K562 (cell line): ENCODE data around the gene WDFY2. TPM values are rescaled to one million over a fixed set of nuclear protein-coding genes. Genes with fewer than 3 reads are reported as not detected.
A peak's percentile ranks its signal among the peaks of the same experiment; 100 is the strongest.

Experiments used
- ATAC-seq: fragments of 200-7000 bp; cut with Tn5 transposase; 3 replicates; pipeline ENCODE4 v1.9.1; 2020; ENCODE audit warnings: moderate library complexity
- BruUV-seq: library from RNA; stranded (reverse); fragments of 400-500 nt; replicated peaks from 2 replicates; lab custom pipeline; 2021; lab: Mats Ljungman, UMichigan
- CTCF ChIA-PET: fragments of 300-600 bp; formaldehyde crosslinking; extraction: SDS; loops from one replicate; lab custom pipeline; 2021; ENCODE audit warnings: low intra/inter-chr PET ratio; lab: Yijun Ruan, JAX
- POLR2A ChIA-PET: fragments of 300-600, 350-650 bp; sonication (Branson Sonifier 250); formaldehyde crosslinking; extraction: SDS; loops from one replicate; lab custom pipeline; 2021; ENCODE audit warnings: antibody characterized with exemption, inconsistent platforms; lab: Yijun Ruan, JAX
- DNase-seq, 4 experiments: peaks; one replicate each; pipeline versions ENCODE4 v3.0.0 to v3.0.0-alpha.2; 2011 to 2018; ENCODE audit warnings: low spot score in 3 of 4, mixed read lengths in 3 of 4; ENCODE audit errors: extremely low read depth in 1 of 4
- FAIRE-seq: peaks from 2 replicates; lab custom pipeline; 2011; peaks lifted over from hg19 to GRCh38; lab: Jason Lieb, UNC
- H2AFZ ChIP-seq: 2 replicates; pipeline ENCODE4 v1.6.0; 2011; ENCODE audit warnings: low read depth, low read length, control low read depth, inconsistent platforms
- H3K27ac ChIP-seq: fragments of 200-600 bp; 3 replicates; pipeline ENCODE4 v1.8.0; 2011; ENCODE audit warnings: low read depth, mild to moderate bottlenecking, control low read depth, inconsistent platforms, low read length, moderate library complexity, mixed read lengths; ENCODE audit errors: extremely low read depth
- H3K27me3 ChIP-seq, 2 experiments: fragments of 300-600 bp in 1 of 2; 2 replicates in 1 of 2; 3 replicates in 1 of 2; pipeline versions ENCODE4 v1.6.0 to v1.8.0; 2011; ENCODE audit warnings: inconsistent platforms in 2 of 2, low read length in 2 of 2, mild to moderate bottlenecking in 1 of 2, mixed read lengths in 1 of 2, moderate library complexity in 1 of 2; ENCODE audit not compliant: control insufficient read depth in 2 of 2, insufficient read depth in 2 of 2
- H3K36me3 ChIP-seq: fragments of 300-600 bp; 3 replicates; pipeline ENCODE4 v1.8.0; 2011; ENCODE audit warnings: mild to moderate bottlenecking, low read length, inconsistent platforms; ENCODE audit not compliant: control insufficient read depth, insufficient read depth
- H3K4me1 ChIP-seq, 2 experiments: fragments of 200-600 bp in 1 of 2; replicated peaks in 1 of 2; 2 replicates in 1 of 2; 3 replicates in 1 of 2; pipeline versions ENCODE4 v1.5.1 to v1.8.0; 2011; ENCODE audit warnings: inconsistent platforms in 2 of 2, low read length in 2 of 2, mild to moderate bottlenecking in 1 of 2, mixed read lengths in 1 of 2, moderate library complexity in 1 of 2; ENCODE audit not compliant: control insufficient read depth in 2 of 2, insufficient read depth in 2 of 2
- H3K4me2 ChIP-seq: 2 replicates; pipeline ENCODE4 v1.6.1; 2011; ENCODE audit warnings: low read length, control low read depth, inconsistent platforms, mixed read lengths; ENCODE audit not compliant: insufficient read depth
- H3K4me3 ChIP-seq: fragments of 200-600 bp; sonication (generic), shearing (Covaris generic); 2 replicates; pipeline ENCODE4 v1.5.1; 2016; ENCODE audit warnings: control low read depth, inconsistent platforms
- H3K79me2 ChIP-seq: fragments of 200-600 bp; 3 replicates; pipeline ENCODE4 v1.8.0; 2011; ENCODE audit warnings: low read length, inconsistent platforms; ENCODE audit not compliant: control insufficient read depth, insufficient read depth
- H3K9ac ChIP-seq, 2 experiments: 2 replicates each; pipeline versions ENCODE4 v1.6.0 to v1.6.1; 2011; ENCODE audit warnings: low read depth in 2 of 2, low read length in 2 of 2, control low read depth in 1 of 2, inconsistent platforms in 1 of 2, mild to moderate bottlenecking in 1 of 2, mixed read lengths in 1 of 2; ENCODE audit not compliant: insufficient read depth in 1 of 2
- H3K9me1 ChIP-seq: one replicate; pipeline ENCODE4 v1.6.0; 2011; ENCODE audit warnings: inconsistent platforms, mild to moderate bottlenecking, low read length, moderate library complexity; ENCODE audit not compliant: control insufficient read depth, insufficient read depth
- H3K9me3 ChIP-seq: replicated peaks from 2 replicates; pipeline ENCODE4 v1.5.1; 2011; ENCODE audit warnings: low read depth, low read length, inconsistent platforms; ENCODE audit not compliant: control insufficient read depth, insufficient read depth
- H4K20me1 ChIP-seq: replicated peaks from 2 replicates; pipeline ENCODE4 v1.6.1; 2011; ENCODE audit warnings: low read length, inconsistent platforms, mixed read lengths; ENCODE audit not compliant: control insufficient read depth, insufficient read depth
- BMI1 ChIP-seq: fragments of 150-350 bp; IDR thresholded peaks from 2 replicates; pipeline ENCODE4 v1.6.1; 2014; ENCODE audit warnings: low read length
- EHMT2 ChIP-seq: fragments of 450-650 bp; IDR thresholded peaks from 2 replicates; pipeline ENCODE4 v1.6.1; 2018; ENCODE audit warnings: antibody characterized with exemption
- ILF3 ChIP-seq: fragments of 450-650 bp; IDR thresholded peaks from 2 replicates; pipeline ENCODE4 v1.6.1; 2018; ENCODE audit warnings: antibody characterized with exemption, mild to moderate bottlenecking, moderate library complexity, borderline replicate concordance
- KAT8 ChIP-seq: fragments of 450-650 bp; IDR thresholded peaks from 2 replicates; pipeline ENCODE4 v1.6.1; 2016; ENCODE audit warnings: low read depth, mild to moderate bottlenecking
- MLLT1 ChIP-seq, 2 experiments: fragments of 450-650 bp; IDR thresholded peaks; 2 replicates each; pipeline ENCODE4 v1.6.1; 2016
- MNT ChIP-seq, 2 experiments: fragments of 450-650 bp; conservative IDR thresholded peaks; 2 replicates each; pipeline ENCODE4 v1.6.1; 2017; ENCODE audit warnings: mild to moderate bottlenecking in 2 of 2, moderate library complexity in 2 of 2
- NCOA6 ChIP-seq: fragments of 450-650 bp; IDR thresholded peaks from 2 replicates; pipeline ENCODE4 v1.6.1; 2017; ENCODE audit warnings: mild to moderate bottlenecking
- NFRKB ChIP-seq: fragments of 450-650 bp; IDR thresholded peaks from 2 replicates; pipeline ENCODE4 v1.6.1; 2016; ENCODE audit warnings: low read depth
- PATZ1 ChIP-seq: fragments of 250-450 bp; sonication (Bioruptor Pico); IDR thresholded peaks from 2 replicates; pipeline ENCODE4 v1.5.0; 2020; ENCODE audit warnings: mild to moderate bottlenecking, borderline replicate concordance
- TEAD2 ChIP-seq: fragments of 450-650 bp; IDR thresholded peaks from 2 replicates; pipeline ENCODE4 v1.6.1; 2016; ENCODE audit warnings: missing genetic modification characterization, control low read depth, missing compliant biosample characterization
- ZFP30 ChIP-seq: fragments of 250-450 bp; sonication (Bioruptor Pico); IDR thresholded peaks from 2 replicates; pipeline ENCODE4 v1.8.0; 2022; ENCODE audit warnings: moderate library complexity, mild to moderate bottlenecking, inconsistent platforms, borderline replicate concordance
- ZNF695 ChIP-seq: fragments of 450-650 bp; formaldehyde crosslinking; IDR thresholded peaks from 2 replicates; pipeline ENCODE4 v1.4.0; 2020; ENCODE audit warnings: mild to moderate bottlenecking, moderate library complexity
- ZNF75A ChIP-seq: fragments of 450-650 bp; formaldehyde crosslinking; IDR thresholded peaks from 2 replicates; pipeline ENCODE4 v1.4.0; 2020; ENCODE audit warnings: mild to moderate bottlenecking
- WGBS: fragments of 100-300 bp; shearing (Covaris generic); methylation state at CpG from one replicate; pipeline ENCODE4 v1.1.6; 2016; ENCODE audit warnings: low coverage, mixed read lengths; ENCODE audit not compliant: insufficient coverage; ENCODE audit errors: missing lambda C conversion rate; 5-methylcytosine and 5-hydroxymethylcytosine counted together
- in situ Hi-C: fragments of 300-500 bp; cut with MboI; formaldehyde crosslinking; loops from 4 replicates; pipeline ENCODE4 v1.15.0; 2018; ENCODE audit warnings: inconsistent platforms, mixed read lengths
- intact Hi-C: fragments of 100-400 bp; cut with micrococcal nuclease; formaldehyde crosslinking; loops from 2 replicates; pipeline ENCODE4 v1.14.2; 2022
- polyA plus RNA-seq, 8 experiments: library from polyadenylated mRNA; depleted of rRNA in 4 of 8; stranded (reverse) in 5 of 8; unstranded in 3 of 8; fragments of >200 nt; fragmentation: Nextera tagmentation in 2 of 8; fragmentation: Illumina TruSeq in 1 of 8; extraction: Ambion mirVana in 2 of 8; extraction: Trizol in 1 of 8; gene quantifications; 2 replicates each; pipeline versions ENCODE4 v1.2.1 to v1.2.3, GENCODE V29; 2011 to 2014; ENCODE audit warnings: inconsistent platforms in 1 of 8, missing spikeins in 1 of 8
- total RNA-seq, 7 experiments: library from RNA; depleted of rRNA in 6 of 7; stranded (reverse); fragments of >200 nt in 6 of 7; fragmentation: Illumina TruSeq in 2 of 7; extraction: Trizol in 2 of 7; gene quantifications; 2 replicates each; pipeline versions ENCODE4 v1.2.1 to v1.2.3, GENCODE V29; 2011 to 2021; ENCODE audit warnings: low replicate concordance in 1 of 7

The WDFY2 gene
- total and polyA plus RNA-seq, 9 of the 15 experiments (the other 6 are each of a cell fraction or from before 2014, with no cell fraction given), result 0.66 to 6.4 (median 4.4) TPM

- H3K4me1 ChIP-seq, result peaks cover 0 to 7% of the 10 kb centered on the region in 2 experiments; a peak in 2 of 5 replicates
- WGBS, result 39% methylated on average over 3 of the region's 3 CpGs
- H4K20me1 ChIP-seq, result no peaks in the 10 kb centered on the region
- ChIA-PET CTCF (no interaction called here), POLR2A (interaction anchor here (1.2 kb wide), 1 partner anchor 14 kb away, joined by 3 read pairs; no protein-coding TSS in a partner anchor)
- intact Hi-C loops (no loop called here), in situ Hi-C loops (no loop called here)
- BruUV-seq, result no TSS peak
- no peaks in the 10 kb centered on the region for H3K79me2 ChIP-seq
- H3K9me3 ChIP-seq, result no peaks in the 10 kb centered on the region
- no peaks in the 10 kb centered on the region for H3K9me1 ChIP-seq
- FAIRE-seq (no peak), ATAC-seq (no peak), DNase-seq (no peak)
- H3K9ac ChIP-seq, result 0 out of 4 replicates have a peak overlapping the region, but pooled peaks of 1 of the 2 experiments have one; percentile 29
- H2AFZ ChIP-seq, result no peak overlapping the region
- no peaks in the 10 kb centered on the region for H3K27me3 ChIP-seq
- H3K4me3 ChIP-seq, result no peak overlapping the region
- H3K27ac ChIP-seq, result no peak overlapping the region
- no peak overlapping the region for H3K4me2 ChIP-seq
- H3K36me3 ChIP-seq, result no peaks in the 10 kb centered on the region
- TF ChIP-seq ZNF695 (no peak), NFRKB (no peak), ZFP30 (no peak), NCOA6 (no peak), ZNF75A (no peak), EHMT2 (no peak), PATZ1 (no peak), ILF3 (no peak), MLLT1 (IDR thresholded peaks at IDR 0.05) (no peak), TEAD2 (tag) (no peak), KAT8 (no peak), MNT (conservative IDR thresholded peaks at IDR 0.05) (no peak), BMI1 (no peak)
These were observed 48.5 kb downstream of the WDFY2 start for GRCh38 chr13:51632591-51633362.
